K562 (cell line): ENCODE measurements around the gene NEMP2. TPM values are rescaled to one million over a fixed set of nuclear protein-coding genes. Genes with fewer than 3 reads are reported as not detected.

ENCODE experiments used
- ATF7 ChIP-seq: fragments of 450-650 bp; IDR thresholded peaks from 2 replicates; pipeline ENCODE4 v1.7.1; 2014; ENCODE audit warnings: mild to moderate bottlenecking, moderate library complexity
- E2F1 ChIP-seq: sonication (generic); formaldehyde crosslinking; IDR thresholded peaks from 2 replicates; pipeline ENCODE4 v1.8.1; 2023; ENCODE audit warnings: mild to moderate bottlenecking, missing genetic modification reagents, moderate library complexity
- E2F4 ChIP-seq: sonication (generic); formaldehyde crosslinking; IDR thresholded peaks from 2 replicates; pipeline ENCODE4 v1.8.0; 2022; ENCODE audit warnings: mild to moderate bottlenecking, low read depth, missing genetic modification reagents
- HLTF ChIP-seq: fragments of 450-650 bp; IDR thresholded peaks from 2 replicates; pipeline ENCODE4 v1.6.1; 2016
- RCOR1 ChIP-seq, 2 experiments: IDR thresholded peaks; 2 replicates each; pipeline ENCODE4 v1.6.1; 2012; ENCODE audit warnings: low read depth in 2 of 2, low read length in 2 of 2, borderline replicate concordance in 1 of 2, improper control_type of control experiment in 1 of 2
- XRCC5 ChIP-seq: fragments of 200-400 bp; formaldehyde crosslinking; IDR thresholded peaks from 2 replicates; pipeline ENCODE4 v1.6.1; 2017; ENCODE audit warnings: low read depth, mild to moderate bottlenecking, low read length
- YY1 ChIP-seq, 3 experiments: IDR thresholded peaks; 2 replicates each; pipeline ENCODE4 v1.6.1; 2011; ENCODE audit warnings: low read length in 2 of 3, mild to moderate bottlenecking in 2 of 3, moderate library complexity in 2 of 3, borderline replicate concordance in 1 of 3, control low read depth in 1 of 3, low read depth in 1 of 3; ENCODE audit not compliant: insufficient read depth in 3 of 3, insufficient replicate concordance in 2 of 3, control insufficient read depth in 1 of 3, insufficient read length in 1 of 3; ENCODE audit errors: extremely low read depth in 1 of 3
- polyA plus RNA-seq, 8 experiments: library from polyadenylated mRNA; depleted of rRNA in 4 of 8; stranded (reverse) in 5 of 8; unstranded in 3 of 8; fragments of >200 nt; fragmentation: Nextera tagmentation in 2 of 8; fragmentation: Illumina TruSeq in 1 of 8; extraction: Ambion mirVana in 2 of 8; extraction: Trizol in 1 of 8; gene quantifications; 2 replicates each; pipeline versions ENCODE4 v1.2.1 to v1.2.3, GENCODE V29; 2011 to 2014; ENCODE audit warnings: inconsistent platforms in 1 of 8, missing spikeins in 1 of 8
- total RNA-seq, 7 experiments: library from RNA; depleted of rRNA in 6 of 7; stranded (reverse); fragments of >200 nt in 6 of 7; fragmentation: Illumina TruSeq in 2 of 7; extraction: Trizol in 2 of 7; gene quantifications; 2 replicates each; pipeline versions ENCODE4 v1.2.1 to v1.2.3, GENCODE V29; 2011 to 2021; ENCODE audit warnings: low replicate concordance in 1 of 7
- TF ChIP-seq, protein P1 (sequence below): IDR thresholded peaks from 2 replicates; pipeline ENCODE4 v1.6.1; 2012; ENCODE audit warnings: low read depth, low read length, improper control_type of control experiment, borderline replicate concordance
- TF ChIP-seq, protein P2 (sequence below): fragments of 450-650 bp; IDR thresholded peaks from 2 replicates; pipeline ENCODE4 v1.7.1; 2018; ENCODE audit warnings: mild to moderate bottlenecking, low read depth; ENCODE audit not compliant: partially characterized antibody
- TF ChIP-seq, protein P3 (sequence below): fragments of 450-650 bp; formaldehyde crosslinking; IDR thresholded peaks from 2 replicates; pipeline ENCODE4 v1.4.0; 2020; ENCODE audit warnings: mild to moderate bottlenecking

NEMP2 gene
- total and polyA plus RNA-seq, 9 of the 15 experiments (the other 6 are each of a cell fraction or from before 2014, with no cell fraction given), result 0.32 to 3.0 (median 1.7) TPM

DNA sequence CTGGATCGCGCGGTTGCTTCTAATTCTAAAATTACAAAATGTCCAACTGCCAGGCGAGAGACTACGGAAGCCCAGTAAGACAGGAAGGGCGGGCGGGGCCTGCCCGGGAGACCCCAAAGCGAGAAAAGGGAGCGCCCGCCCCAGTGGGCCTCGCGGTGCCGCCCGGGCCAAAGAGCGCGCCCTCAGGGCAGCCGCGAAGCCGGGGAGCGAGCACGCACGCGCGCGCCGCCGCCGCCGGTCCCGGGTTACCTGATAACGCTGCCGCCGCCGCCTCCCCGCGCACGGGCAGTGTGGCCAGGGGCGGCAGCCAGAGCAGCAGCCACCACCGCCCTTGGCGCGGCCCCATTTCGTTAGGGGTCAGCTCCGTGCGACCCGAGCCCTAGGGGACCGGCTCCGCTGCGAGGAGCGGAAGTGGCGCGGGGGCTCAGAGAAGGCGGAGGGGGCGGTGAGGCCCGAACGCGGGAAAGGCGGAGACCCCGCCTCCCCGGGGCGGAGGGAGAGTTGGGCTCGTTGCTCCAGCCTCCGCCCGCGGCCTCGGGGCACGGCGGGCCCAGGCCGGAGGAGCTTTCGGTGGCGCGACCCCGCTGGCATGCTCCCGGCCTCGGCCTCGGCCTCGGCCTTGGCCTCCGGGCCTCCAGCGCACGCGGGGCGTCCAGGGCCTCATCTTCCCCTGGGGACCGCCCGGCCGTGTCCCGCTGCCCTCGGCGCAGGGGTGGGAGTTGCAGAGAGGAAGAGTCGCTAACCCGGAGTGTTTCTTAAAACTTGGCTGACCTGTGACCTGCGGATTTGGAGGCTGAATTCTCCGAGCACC lies at the start of gene NEMP2 (continued):
- TF ChIP-seq, protein P1, sequence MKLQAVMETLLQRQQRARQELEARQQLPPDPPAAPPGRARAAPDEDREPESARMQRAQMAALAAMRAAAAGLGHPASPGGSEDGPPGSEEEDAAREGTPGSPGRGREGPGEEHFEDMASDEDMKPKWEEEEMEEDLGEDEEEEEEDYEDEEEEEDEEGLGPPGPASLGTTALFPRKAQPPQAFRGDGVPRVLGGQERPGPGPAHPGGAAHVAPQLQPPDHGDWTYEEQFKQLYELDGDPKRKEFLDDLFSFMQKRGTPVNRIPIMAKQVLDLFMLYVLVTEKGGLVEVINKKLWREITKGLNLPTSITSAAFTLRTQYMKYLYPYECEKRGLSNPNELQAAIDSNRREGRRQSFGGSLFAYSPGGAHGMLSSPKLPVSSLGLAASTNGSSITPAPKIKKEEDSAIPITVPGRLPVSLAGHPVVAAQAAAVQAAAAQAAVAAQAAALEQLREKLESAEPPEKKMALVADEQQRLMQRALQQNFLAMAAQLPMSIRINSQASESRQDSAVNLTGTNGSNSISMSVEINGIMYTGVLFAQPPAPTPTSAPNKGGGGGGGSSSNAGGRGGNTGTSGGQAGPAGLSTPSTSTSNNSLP, result no peak
- peak in 1 of 2 experiments; percentile 8; a peak in 1 of 4 replicates for TF ChIP-seq RCOR1 (IDR thresholded peaks at IDR 0.05; ENCODE audit: borderline replicate concordance in 1 of 2, low read depth in 2 of 2, low read length in 2 of 2)
- peak; percentile 63 for TF ChIP-seq ATF7
- TF ChIP-seq, protein P2, sequence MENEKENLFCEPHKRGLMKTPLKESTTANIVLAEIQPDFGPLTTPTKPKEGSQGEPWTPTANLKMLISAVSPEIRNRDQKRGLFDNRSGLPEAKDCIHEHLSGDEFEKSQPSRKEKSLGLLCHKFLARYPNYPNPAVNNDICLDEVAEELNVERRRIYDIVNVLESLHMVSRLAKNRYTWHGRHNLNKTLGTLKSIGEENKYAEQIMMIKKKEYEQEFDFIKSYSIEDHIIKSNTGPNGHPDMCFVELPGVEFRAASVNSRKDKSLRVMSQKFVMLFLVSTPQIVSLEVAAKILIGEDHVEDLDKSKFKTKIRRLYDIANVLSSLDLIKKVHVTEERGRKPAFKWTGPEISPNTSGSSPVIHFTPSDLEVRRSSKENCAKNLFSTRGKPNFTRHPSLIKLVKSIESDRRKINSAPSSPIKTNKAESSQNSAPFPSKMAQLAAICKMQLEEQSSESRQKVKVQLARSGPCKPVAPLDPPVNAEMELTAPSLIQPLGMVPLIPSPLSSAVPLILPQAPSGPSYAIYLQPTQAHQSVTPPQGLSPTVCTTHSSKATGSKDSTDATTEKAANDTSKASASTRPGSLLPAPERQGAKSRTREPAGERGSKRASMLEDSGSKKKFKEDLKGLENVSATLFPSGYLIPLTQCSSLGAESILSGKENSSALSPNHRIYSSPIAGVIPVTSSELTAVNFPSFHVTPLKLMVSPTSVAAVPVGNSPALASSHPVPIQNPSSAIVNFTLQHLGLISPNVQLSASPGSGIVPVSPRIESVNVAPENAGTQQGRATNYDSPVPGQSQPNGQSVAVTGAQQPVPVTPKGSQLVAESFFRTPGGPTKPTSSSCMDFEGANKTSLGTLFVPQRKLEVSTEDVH, result peak; percentile 95
- peak; percentile 82; the same call in 1 of the 2 replicates for TF ChIP-seq E2F4 (CRISPR knock-in tag)
- peak in 2 of 3 experiments; percentile 22 to 27 for TF ChIP-seq YY1 (IDR thresholded peaks at IDR 0.05; ENCODE audit: borderline replicate concordance in 1 of 3, control insufficient read depth in 1 of 3, extremely low read depth in 1 of 3, insufficient read depth in 3 of 3, insufficient read length in 1 of 3, insufficient replicate concordance in 2 of 3, low read depth in 1 of 3, low read length in 2 of 3)
- TF ChIP-seq, protein P3, sequence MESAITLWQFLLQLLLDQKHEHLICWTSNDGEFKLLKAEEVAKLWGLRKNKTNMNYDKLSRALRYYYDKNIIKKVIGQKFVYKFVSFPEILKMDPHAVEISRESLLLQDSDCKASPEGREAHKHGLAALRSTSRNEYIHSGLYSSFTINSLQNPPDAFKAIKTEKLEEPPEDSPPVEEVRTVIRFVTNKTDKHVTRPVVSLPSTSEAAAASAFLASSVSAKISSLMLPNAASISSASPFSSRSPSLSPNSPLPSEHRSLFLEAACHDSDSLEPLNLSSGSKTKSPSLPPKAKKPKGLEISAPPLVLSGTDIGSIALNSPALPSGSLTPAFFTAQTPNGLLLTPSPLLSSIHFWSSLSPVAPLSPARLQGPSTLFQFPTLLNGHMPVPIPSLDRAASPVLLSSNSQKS, result no peak
- TF ChIP-seq HLTF, result no peak
- TF ChIP-seq E2F1 (CRISPR knock-in tag), result peak; percentile 66
- 0 out of 2 replicates have a peak, but pooled peaks have one; percentile 18 for TF ChIP-seq XRCC5
